Liver (tissue), 9 donors: ENCODE data around the gene BRSK1. TPM values are rescaled to one million over a fixed set of nuclear protein-coding genes. Genes with fewer than 3 reads are reported as not detected.

Source experiments
- DNase-seq: peaks from one replicate; pipeline ENCODE4 v3.0.0-alpha.2; 2017; ENCODE audit warnings: low spot score
- H3K27ac ChIP-seq, 2 donors: one replicate each; pipeline ENCODE4 v1.7.0; 2013; ENCODE audit warnings: inconsistent platforms in 2 of 2, low read length in 2 of 2, control low read depth in 1 of 2, low read depth in 1 of 2, mild to moderate bottlenecking in 1 of 2
- H3K27me3 ChIP-seq, 4 donors: one replicate each; pipeline versions ENCODE4 v1.6.1 to v1.7.0; 2013; ENCODE audit warnings: low read length in 3 of 4, inconsistent platforms in 1 of 4, mild to moderate bottlenecking in 1 of 4, moderate library complexity in 1 of 4; ENCODE audit not compliant: control insufficient read depth in 4 of 4, insufficient read depth in 4 of 4
- H3K36me3 ChIP-seq, 4 donors: one replicate each; pipeline versions ENCODE4 v1.6.1 to v1.7.0; 2013; ENCODE audit warnings: low read length in 3 of 4, mild to moderate bottlenecking in 3 of 4, low read depth in 1 of 4, moderate library complexity in 1 of 4; ENCODE audit not compliant: control insufficient read depth in 4 of 4, insufficient read depth in 3 of 4
- H3K4me1 ChIP-seq, 4 donors: one replicate each; pipeline versions ENCODE4 v1.6.1 to v1.7.0; 2013; ENCODE audit warnings: low read length in 3 of 4, mild to moderate bottlenecking in 3 of 4, moderate library complexity in 1 of 4; ENCODE audit not compliant: control insufficient read depth in 4 of 4, insufficient read depth in 4 of 4
- H3K4me3 ChIP-seq, 3 donors: one replicate each; pipeline versions ENCODE4 v1.6.1 to v1.7.0; 2013; ENCODE audit warnings: low read length in 3 of 3, control low read depth in 1 of 3, low read depth in 1 of 3, mild to moderate bottlenecking in 1 of 3
- H3K9ac ChIP-seq, 2 donors: one replicate each; pipeline ENCODE4 v1.7.0; 2013; ENCODE audit warnings: low read length in 2 of 2, mild to moderate bottlenecking in 2 of 2, moderate library complexity in 2 of 2, control low read depth in 1 of 2, low read depth in 1 of 2
- H3K9me3 ChIP-seq, 4 donors: one replicate each; pipeline versions ENCODE4 v1.6.1 to v1.7.0; 2013; ENCODE audit warnings: low read length in 3 of 4; ENCODE audit not compliant: control insufficient read depth in 4 of 4
- ATF3 ChIP-seq: IDR thresholded peaks from 2 replicates; pipeline ENCODE4 v1.6.1; 2016; ENCODE audit warnings: antibody characterized with exemption
- CTCF ChIP-seq: fragments of 150-350 bp; IDR thresholded peaks from 2 replicates; pipeline ENCODE4 v1.5.1; 2017; ENCODE audit warnings: improper control_type of control experiment, low read depth, low read length; ENCODE audit not compliant: missing input control
- EGR1 ChIP-seq, 2 donors: IDR thresholded peaks; 2 replicates each; pipeline ENCODE4 v1.6.1; 2016 to 2018; ENCODE audit warnings: antibody characterized with exemption in 2 of 2, low read depth in 2 of 2
- FOXA1 ChIP-seq: IDR thresholded peaks from 2 replicates; pipeline ENCODE4 v1.6.1; 2016; ENCODE audit warnings: antibody characterized with exemption
- FOXA2 ChIP-seq: IDR thresholded peaks from 2 replicates; pipeline ENCODE4 v1.6.1; 2016; ENCODE audit warnings: antibody characterized with exemption
- GABPA ChIP-seq, 2 donors: IDR thresholded peaks in 1 of 2; conservative IDR thresholded peaks in 1 of 2; 2 replicates each; pipeline ENCODE4 v1.6.1; 2016; ENCODE audit warnings: antibody characterized with exemption in 2 of 2, mild to moderate bottlenecking in 1 of 2, moderate library complexity in 1 of 2
- HNF4A ChIP-seq, 2 donors: conservative IDR thresholded peaks; 2 replicates each; pipeline ENCODE4 v1.6.1; 2016; ENCODE audit warnings: antibody characterized with exemption in 2 of 2, mild to moderate bottlenecking in 2 of 2
- HNF4G ChIP-seq: IDR thresholded peaks from 2 replicates; pipeline ENCODE4 v1.6.1; 2016; ENCODE audit warnings: antibody characterized with exemption
- JUND ChIP-seq, 2 donors: IDR thresholded peaks; 2 replicates each; pipeline ENCODE4 v1.6.1; 2016; ENCODE audit warnings: antibody characterized with exemption in 2 of 2
- MAX ChIP-seq: IDR thresholded peaks from 2 replicates; pipeline ENCODE4 v1.6.1; 2016; ENCODE audit warnings: antibody characterized with exemption
- NR2F2 ChIP-seq: IDR thresholded peaks from 2 replicates; pipeline ENCODE4 v1.6.1; 2016; ENCODE audit warnings: antibody characterized with exemption
- RAD21 ChIP-seq, 2 donors: IDR thresholded peaks; 2 replicates each; pipeline ENCODE4 v1.6.1; 2016; ENCODE audit warnings: antibody characterized with exemption in 2 of 2, mild to moderate bottlenecking in 2 of 2
- REST ChIP-seq: IDR thresholded peaks from 2 replicates; pipeline ENCODE4 v1.6.1; 2016; ENCODE audit warnings: antibody characterized with exemption, mild to moderate bottlenecking
- RXRA ChIP-seq, 2 donors: IDR thresholded peaks; 2 replicates each; pipeline ENCODE4 v1.6.1; 2017 to 2018; ENCODE audit warnings: antibody characterized with exemption in 2 of 2, mild to moderate bottlenecking in 1 of 2
- SP1 ChIP-seq: IDR thresholded peaks from 2 replicates; pipeline ENCODE4 v1.6.1; 2018; ENCODE audit warnings: antibody characterized with exemption, mild to moderate bottlenecking
- TAF1 ChIP-seq: conservative IDR thresholded peaks from 2 replicates; pipeline ENCODE4 v1.6.1; 2016; ENCODE audit warnings: antibody characterized with exemption, mild to moderate bottlenecking
- YY1 ChIP-seq: IDR thresholded peaks from 2 replicates; pipeline ENCODE4 v1.6.1; 2016; ENCODE audit warnings: antibody characterized with exemption, mild to moderate bottlenecking
- ZBTB33 ChIP-seq: IDR thresholded peaks from 2 replicates; pipeline ENCODE4 v1.6.1; 2016; ENCODE audit warnings: antibody characterized with exemption
- WGBS: extraction: QIAGEN DNeasy Blood & Tissue Kit; methylation state at CpG from one replicate; pipeline ENCODE4 v1.1.7; 2013; 5-methylcytosine and 5-hydroxymethylcytosine counted together
- polyA plus RNA-seq, 2 donors: library from polyadenylated mRNA; stranded (reverse) in 1 of 2; unstranded in 1 of 2; fragments of 200-250 nt in 1 of 2; fragments of >200 nt in 1 of 2; fragmentation: Nextera tagmentation in 1 of 2; extraction: Ambion mirVana in 1 of 2; gene quantifications; one replicate each; pipeline versions ENCODE4 v1.2.1 to v1.2.3, GENCODE V29; 2013 to 2015
- total RNA-seq, 2 donors: library from RNA; depleted of rRNA; stranded (reverse); fragments of >200 nt; gene quantifications; one replicate each; pipeline ENCODE4 v1.2.3, GENCODE V29; 2014
- donor health status: healthy.
- donor health status: healthy.
- donor health status: healthy.
- donor health status: healthy.
- donor health status: healthy.

Gene BRSK1
- total and polyA plus RNA-seq, 4 donors: 0.10 to 0.65 (median 0.42) TPM; not detected in 1

- no peak for TF ChIP-seq REST
- no peak for TF ChIP-seq FOXA2
- no peak for TF ChIP-seq ZBTB33
- TF ChIP-seq FOXA1: no peak
- no peak for TF ChIP-seq YY1
Observed at GRCh38 chr19:55350620-55351315, 67.0 kb downstream of the BRSK1 start (continued).

- Histone ChIP-seq H3K4me1 (peaks cover 0 to 4% (median 1%) of the 10 kb centered on the region in 4 donors), H3K27ac (no peak overlapping the region), H3K27me3 (peaks cover 0 to 8% (median 6%) of the 10 kb centered on the region in 4 donors), H3K36me3 (no peaks in the 10 kb centered on the region), H3K9ac (no peak overlapping the region), H3K9me3 (no peaks in the 10 kb centered on the region), H3K4me3 (no peak overlapping the region)
- DNase-seq: no peak
- WGBS: 74% methylated on average over 6 of the region's 6 CpGs
- TF ChIP-seq EGR1 (IDR thresholded peaks at IDR 0.05; ENCODE audit: low read depth in 2 of 2) (no peak), MAX (no peak), RXRA (IDR thresholded peaks at IDR 0.05) (no peak), RAD21 (IDR thresholded peaks at IDR 0.05) (no peak), SP1 (no peak), JUND (IDR thresholded peaks at IDR 0.05) (no peak), FOXA1 (no peak), HNF4G (no peak), YY1 (no peak), FOXA2 (no peak), CTCF (no peak), GABPA (IDR thresholded peaks at IDR 0.05 in 1 of 2, conservative IDR thresholded peaks at IDR 0.05 in 1 of 2) (no peak), ATF3 (no peak), ZBTB33 (no peak), REST (no peak), HNF4A (conservative IDR thresholded peaks at IDR 0.05) (no peak), NR2F2 (no peak), TAF1 (no peak)
Observed at GRCh38 chr19:55352040-55352439, 68.2 kb downstream of the BRSK1 start.
